GM10266 (cell line): ENCODE data around the gene TMEM69.

Experiments used
- DNase-seq: peaks from one replicate; pipeline ENCODE4 v3.0.0; 2012; ENCODE audit errors: extremely low spot score
- TF ChIP-seq, protein P1 (sequence below): IDR thresholded peaks from 2 replicates; pipeline ENCODE4 v1.5.1; 2012; ENCODE audit warnings: mild to moderate bottlenecking, low read depth; ENCODE audit not compliant: control insufficient read depth, insufficient read depth; ENCODE audit errors: missing control alignments

The TMEM69 gene

DNA sequence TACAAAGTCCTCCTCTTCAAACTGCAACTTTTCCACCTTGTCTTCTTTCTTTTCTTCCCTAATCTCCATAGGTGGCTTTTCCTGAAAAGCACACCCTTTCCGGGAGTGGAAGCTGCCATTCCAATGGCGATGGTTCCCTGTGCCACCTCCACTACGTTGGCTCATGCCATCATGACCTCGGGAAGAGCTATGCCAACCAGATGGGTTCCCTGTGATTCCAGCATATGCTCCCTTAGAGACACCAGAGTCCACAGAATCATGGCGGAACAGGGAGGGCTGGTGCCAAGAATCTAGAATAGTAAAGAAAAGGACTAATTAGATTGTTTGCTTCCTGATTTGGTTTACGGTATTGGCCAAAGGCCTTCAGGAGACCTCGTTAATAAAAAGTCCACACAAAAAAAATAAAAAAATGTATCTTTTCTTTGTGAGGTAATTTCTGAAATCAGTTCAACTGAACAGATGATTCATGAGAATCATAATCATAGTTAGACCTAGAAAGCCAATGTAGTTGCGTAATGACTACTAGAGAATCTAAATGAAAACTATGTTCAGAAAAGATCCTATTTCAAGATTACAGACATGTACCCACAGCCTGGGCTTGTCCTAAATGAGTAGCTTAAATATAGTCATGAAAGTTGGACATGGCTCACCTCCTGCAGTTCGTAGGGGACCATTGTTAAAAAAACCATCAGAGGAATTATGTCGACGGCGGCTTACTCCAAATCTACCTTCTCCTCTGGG lies 33.3 kb upstream of the TMEM69 start:
- no peak for DNase-seq
- TF ChIP-seq, protein P1, sequence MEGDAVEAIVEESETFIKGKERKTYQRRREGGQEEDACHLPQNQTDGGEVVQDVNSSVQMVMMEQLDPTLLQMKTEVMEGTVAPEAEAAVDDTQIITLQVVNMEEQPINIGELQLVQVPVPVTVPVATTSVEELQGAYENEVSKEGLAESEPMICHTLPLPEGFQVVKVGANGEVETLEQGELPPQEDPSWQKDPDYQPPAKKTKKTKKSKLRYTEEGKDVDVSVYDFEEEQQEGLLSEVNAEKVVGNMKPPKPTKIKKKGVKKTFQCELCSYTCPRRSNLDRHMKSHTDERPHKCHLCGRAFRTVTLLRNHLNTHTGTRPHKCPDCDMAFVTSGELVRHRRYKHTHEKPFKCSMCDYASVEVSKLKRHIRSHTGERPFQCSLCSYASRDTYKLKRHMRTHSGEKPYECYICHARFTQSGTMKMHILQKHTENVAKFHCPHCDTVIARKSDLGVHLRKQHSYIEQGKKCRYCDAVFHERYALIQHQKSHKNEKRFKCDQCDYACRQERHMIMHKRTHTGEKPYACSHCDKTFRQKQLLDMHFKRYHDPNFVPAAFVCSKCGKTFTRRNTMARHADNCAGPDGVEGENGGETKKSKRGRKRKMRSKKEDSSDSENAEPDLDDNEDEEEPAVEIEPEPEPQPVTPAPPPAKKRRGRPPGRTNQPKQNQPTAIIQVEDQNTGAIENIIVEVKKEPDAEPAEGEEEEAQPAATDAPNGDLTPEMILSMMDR, result no peak

DNA sequence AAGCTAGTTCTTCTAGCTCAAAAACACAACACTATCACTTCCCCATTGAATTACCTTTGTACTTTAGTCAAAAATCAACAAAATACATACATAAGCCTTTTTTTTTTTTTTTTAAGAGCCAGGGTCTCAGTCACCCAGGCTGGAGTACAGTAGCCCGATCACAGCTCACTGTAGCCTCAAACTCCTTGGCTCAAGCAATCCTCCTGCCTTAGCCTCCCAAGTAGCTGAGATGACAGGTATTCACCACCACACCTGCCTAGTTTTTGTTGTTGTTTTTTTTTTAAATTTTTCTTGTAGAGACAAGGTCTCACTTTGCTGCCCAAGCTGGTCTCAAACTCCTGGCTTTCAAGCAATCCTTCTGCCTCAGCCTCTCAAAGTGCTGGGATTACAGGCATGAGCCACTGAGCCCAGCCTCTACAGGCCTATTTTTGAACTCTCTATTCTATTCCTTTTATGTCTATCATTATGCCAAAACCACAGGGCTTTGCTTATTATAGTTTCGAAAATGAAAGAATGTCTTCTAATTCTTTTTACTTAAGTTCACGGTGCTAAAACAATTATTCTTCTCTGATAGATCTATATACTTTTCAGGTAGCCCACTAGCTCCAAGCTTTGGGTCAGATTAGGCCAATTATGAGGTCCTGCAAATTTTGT lies 31.3 kb upstream of the TMEM69 start:
- TF ChIP-seq, protein P1, result no peak
- no peak for DNase-seq

DNA sequence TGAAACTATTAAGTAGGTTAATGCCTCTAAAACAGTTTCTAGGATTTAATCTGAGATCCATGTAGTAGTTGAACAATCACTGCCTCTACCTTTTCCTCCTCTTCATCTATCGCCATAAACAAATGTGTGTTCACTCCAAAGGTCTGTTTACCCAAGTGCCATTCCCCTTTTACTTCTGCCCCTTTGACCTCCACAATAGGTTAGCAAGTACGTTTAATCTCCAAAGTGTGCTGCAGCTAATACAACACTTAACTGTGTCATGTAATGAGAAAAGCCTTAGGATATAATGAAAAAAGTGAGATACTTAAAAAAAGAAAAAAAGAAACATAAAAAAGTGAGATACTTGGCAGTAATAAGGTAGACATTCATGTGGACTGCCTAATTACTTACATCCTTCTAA lies 29.8 kb upstream of the TMEM69 start:
- TF ChIP-seq, protein P1, result no peak
- DNase-seq, result no peak

DNA sequence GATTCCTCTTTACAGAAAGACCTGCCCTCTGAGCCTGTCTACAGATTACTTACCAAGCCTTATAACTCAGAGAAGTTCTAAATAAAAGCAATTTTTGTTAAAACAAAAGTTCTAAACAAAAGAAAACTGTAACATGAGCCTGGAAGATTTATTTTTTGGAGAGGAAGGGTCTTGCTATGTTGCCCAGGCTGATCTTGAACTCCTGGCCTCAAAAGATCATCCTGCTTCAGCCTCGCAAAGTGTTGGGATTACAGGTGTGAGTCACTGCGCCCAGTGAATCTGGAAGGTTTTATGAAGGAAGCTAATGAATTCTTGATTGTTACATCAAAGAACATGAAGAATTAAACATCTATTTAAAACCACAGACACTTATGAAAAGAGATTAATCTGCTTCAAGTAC lies 28.8 kb upstream of the TMEM69 start:
- no peak for DNase-seq
- TF ChIP-seq, protein P1, result no peak

DNA sequence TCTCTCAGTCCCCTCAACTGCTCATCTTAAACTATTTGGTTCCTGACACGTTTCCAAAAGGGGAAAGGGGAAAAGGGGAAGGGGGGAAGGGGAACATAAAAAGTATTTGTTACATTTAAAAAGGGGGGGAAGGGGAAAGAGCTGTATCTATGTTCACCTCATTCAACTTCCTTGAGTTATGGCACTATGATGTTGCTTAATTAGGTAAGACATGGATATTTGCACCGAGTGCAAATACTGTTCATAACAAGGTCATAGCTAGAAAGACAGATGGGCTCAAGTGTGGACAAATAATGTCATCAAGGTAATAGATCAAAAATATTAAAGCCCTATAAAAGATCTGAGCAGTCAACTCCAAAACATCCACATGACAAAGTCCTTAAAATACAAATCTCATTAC lies 27.6 kb upstream of the TMEM69 start:
- no peak for DNase-seq
- TF ChIP-seq, protein P1, result no peak

DNA sequence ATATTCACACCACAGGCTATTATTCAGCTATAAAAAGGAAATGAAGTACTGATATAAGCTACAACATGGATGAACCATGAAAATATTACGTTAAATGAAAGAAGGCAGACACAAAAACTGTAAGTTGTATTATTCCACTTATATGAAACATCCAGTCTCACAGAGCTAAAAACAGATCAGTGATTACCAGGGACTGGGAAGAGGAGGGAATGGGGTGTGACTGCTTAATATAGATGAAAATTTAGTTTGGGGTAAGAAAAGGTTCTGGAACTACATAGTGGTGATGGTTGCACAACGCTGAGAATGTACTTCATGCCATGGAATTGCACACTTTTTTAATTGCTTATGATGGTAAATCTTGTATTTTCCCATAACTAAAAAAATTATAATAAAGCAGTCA lies 21.1 kb upstream of the TMEM69 start:
- TF ChIP-seq, protein P1, result no peak
- DNase-seq, result no peak

DNA sequence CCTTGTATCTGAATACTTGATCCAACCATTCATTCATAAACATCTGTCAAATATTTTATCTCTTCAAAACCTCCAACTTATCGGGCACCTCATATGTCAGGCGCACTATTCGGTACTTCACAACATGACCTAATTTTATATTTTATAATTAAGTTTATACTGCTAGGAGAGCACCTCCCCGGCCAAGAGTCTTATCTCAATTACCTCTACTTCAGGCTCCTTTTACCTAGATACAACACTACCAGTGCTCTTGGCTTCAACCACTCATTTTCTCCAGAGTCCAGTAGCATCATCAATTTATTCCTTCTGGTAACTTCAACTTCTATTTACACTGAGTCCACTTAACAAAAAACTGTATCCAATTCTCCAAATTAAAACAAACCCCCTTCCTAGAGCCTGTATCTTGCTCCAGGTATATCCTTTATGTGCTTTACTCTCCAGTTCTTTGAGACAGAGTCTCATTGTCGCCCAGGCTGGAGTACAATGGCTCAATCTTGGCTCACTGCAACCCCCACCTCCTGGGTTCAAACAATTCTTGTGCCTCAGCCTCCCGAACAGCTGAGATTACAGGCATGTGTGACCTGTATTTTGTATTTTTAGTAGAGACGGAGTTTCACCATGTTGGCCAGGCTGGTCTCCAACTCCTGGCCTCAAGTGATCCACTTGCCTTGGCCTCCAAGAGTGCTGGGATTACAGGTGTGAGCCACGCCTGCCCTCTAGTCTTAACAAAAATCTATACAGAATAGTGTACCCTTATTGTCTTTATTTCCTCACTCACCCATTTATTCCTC lies 20.5 kb upstream of the TMEM69 start:
- TF ChIP-seq, protein P1, result no peak
- DNase-seq, result no peak
